Endothelial cell (in vitro differentiated cells): ENCODE measurements around the gene RAB11A. TPM values are rescaled to one million over a fixed set of nuclear protein-coding genes. Genes with fewer than 3 reads are reported as not detected.

Experiments
- DNase-seq: peaks from one replicate; pipeline ENCODE4 v3.0.0; 2021; ENCODE audit warnings: low spot score
- H3K27ac Mint-ChIP-seq: one replicate; pipeline ENCODE4 v1.8.0; 2021; ENCODE audit warnings: mixed read lengths, inconsistent platforms; ENCODE audit not compliant: unreplicated experiment
- H3K27me3 Mint-ChIP-seq: one replicate; pipeline ENCODE4 v1.8.0; 2021; ENCODE audit warnings: mild to moderate bottlenecking, moderate library complexity, mixed read lengths, inconsistent platforms; ENCODE audit not compliant: unreplicated experiment
- H3K36me3 Mint-ChIP-seq: one replicate; pipeline ENCODE4 v1.8.0; 2021; ENCODE audit warnings: mild to moderate bottlenecking, low read depth, mixed read lengths, inconsistent platforms; ENCODE audit not compliant: unreplicated experiment
- H3K4me1 Mint-ChIP-seq: one replicate; pipeline ENCODE4 v1.8.0; 2021; ENCODE audit warnings: mild to moderate bottlenecking, mixed read lengths, inconsistent platforms; ENCODE audit not compliant: unreplicated experiment
- H3K4me3 Mint-ChIP-seq: one replicate; pipeline ENCODE4 v1.8.0; 2021; ENCODE audit warnings: mild to moderate bottlenecking, mixed read lengths, inconsistent platforms; ENCODE audit not compliant: unreplicated experiment
- H3K9me3 Mint-ChIP-seq: one replicate; pipeline ENCODE4 v1.8.0; 2021; ENCODE audit warnings: mixed read lengths, inconsistent platforms; ENCODE audit not compliant: unreplicated experiment
- CTCF ChIP-seq: fragments of 200-600 bp; sonication (generic); IDR thresholded peaks from one replicate; pipeline ENCODE4 v1.5.0; 2021; ENCODE audit warnings: antibody characterized with exemption; ENCODE audit not compliant: unreplicated experiment
- total RNA-seq: library from RNA; stranded (reverse); fragmentation: NEBNext Ultra II Directional; extraction: Animal tissue kit (Norgen Biotek cat#: 25700); gene quantifications from one replicate; pipeline ENCODE4 v1.2.1, GENCODE V29; 2021; ENCODE audit not compliant: unreplicated experiment

The RAB11A gene
- total RNA-seq, 1 donor from 2014 or later: 482 TPM

DNA sequence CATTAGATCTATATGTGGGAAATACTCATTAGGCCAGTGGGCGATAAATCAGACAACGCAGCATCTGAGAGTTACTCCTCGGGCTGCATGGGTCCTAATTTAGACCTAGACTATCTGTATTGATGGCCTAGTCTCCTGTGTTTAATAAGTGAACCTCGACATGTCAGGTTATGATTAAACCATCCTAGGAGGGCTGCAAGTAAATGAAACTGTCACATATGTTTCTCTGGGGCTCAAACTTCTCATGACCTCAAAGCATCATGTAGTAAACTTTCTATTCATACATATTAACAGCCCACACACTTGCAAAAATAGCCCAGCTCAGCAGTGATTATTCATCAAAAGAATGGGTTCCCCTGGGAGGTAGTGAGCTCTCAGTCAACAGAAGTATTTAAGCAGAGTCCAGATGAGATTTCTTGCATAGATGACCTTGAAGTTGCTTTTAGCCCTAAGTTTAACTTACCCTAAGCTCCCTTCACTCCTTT, 51.6 kb downstream of the RAB11A start:
- Mint-ChIP-seq H3K36me3 (peaks cover 5% of the 10 kb centered on the region), H3K4me3 (no peak overlapping the region), H3K9me3 (no peaks in the 10 kb centered on the region), H3K27me3 (peaks cover 4% of the 10 kb centered on the region), H3K4me1 (no peaks in the 10 kb centered on the region), H3K27ac (no peak overlapping the region)
- DNase-seq: no peak
- no peak for TF ChIP-seq CTCF

DNA sequence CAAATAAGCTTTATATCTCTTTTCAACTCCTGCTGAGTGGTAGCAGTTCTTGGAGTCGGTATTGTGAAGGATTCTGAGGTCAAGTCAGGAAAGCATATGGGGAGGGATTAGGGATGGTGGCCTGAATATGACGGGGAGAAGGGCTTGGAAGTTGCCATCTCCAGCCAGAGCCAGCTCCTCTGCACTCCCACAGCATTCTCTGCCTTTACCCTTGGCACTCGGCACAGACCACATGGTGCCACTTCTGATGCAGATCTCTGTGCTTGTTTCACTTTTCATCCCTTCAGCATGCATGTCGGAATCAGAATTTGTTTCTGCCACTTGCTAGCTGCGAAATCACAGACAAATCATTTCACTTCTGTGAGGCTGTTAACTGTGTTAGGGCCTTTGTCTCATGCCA, 52.5 kb downstream of the RAB11A start:
- H3K9me3 Mint-ChIP-seq: no peaks in the 10 kb centered on the region

GRCh38 chr15:65922621-65923020, 53.3 kb downstream of the RAB11A start:
- peaks cover 5% of the 10 kb centered on the region for H3K36me3 Mint-ChIP-seq
- TF ChIP-seq CTCF: no peak
- DNase-seq: no peak
- no peaks in the 10 kb centered on the region for H3K9me3 Mint-ChIP-seq
- no peak overlapping the region for H3K27ac Mint-ChIP-seq
- no peaks in the 10 kb centered on the region for H3K4me1 Mint-ChIP-seq
- H3K27me3 Mint-ChIP-seq: peaks cover 2% of the 10 kb centered on the region
- no peak overlapping the region for H3K4me3 Mint-ChIP-seq

More for the DNA sequence above, 52.5 kb downstream of the RAB11A start:
- Mint-ChIP-seq H3K36me3 (peaks cover 5% of the 10 kb centered on the region), H3K27ac (no peak overlapping the region), H3K4me1 (no peaks in the 10 kb centered on the region), H3K27me3 (peaks cover 4% of the 10 kb centered on the region), H3K4me3 (no peak overlapping the region)
- no peak for TF ChIP-seq CTCF
- no peak for DNase-seq

DNA sequence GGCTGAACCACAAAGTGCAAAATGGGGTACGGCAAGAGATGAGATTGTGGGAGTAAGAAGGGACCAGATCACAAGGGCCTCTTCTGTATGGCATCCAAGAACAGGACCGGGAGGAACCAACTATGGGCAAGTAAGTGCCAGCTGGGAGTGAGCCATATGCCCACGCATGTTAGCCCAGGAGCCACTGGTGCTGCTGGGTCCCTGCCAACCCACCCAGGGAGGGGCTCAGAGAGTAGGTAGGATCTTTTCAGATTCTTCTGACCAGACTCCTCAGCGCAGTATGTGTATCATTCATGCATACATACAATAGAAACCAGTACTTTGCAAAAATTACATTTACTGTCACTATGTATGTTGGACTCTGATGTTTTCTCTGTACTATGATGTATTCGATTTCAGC, 54.0 kb downstream of the RAB11A start:
- Mint-ChIP-seq H3K4me1 (no peaks in the 10 kb centered on the region), H3K36me3 (peaks cover 5% of the 10 kb centered on the region), H3K27me3 (peaks cover 2% of the 10 kb centered on the region), H3K27ac (no peak overlapping the region), H3K4me3 (no peak overlapping the region), H3K9me3 (no peaks in the 10 kb centered on the region)
- TF ChIP-seq CTCF: no peak
- no peak for DNase-seq

DNA sequence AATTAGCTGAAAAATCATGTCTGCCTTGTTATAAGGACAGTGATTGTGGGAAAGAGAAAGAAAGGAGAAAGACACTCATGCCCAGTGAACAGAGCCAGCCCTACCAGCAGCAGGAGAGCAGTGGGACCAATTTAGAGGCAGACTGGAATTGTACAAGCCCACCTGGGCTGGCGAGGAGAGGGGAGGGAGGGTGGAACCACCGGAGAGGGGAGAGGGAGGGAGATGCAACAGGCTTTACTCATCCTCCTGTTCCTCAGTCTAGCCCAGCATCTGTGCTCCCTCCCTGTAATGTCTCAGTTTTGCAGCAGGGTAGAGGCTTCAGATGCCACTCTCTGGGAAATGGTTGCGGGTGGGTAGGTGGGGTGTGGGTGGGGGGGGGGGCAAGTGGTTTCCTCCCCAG, 54.7 kb downstream of the RAB11A start:
- H3K4me3 Mint-ChIP-seq: no peak overlapping the region
- peaks cover 1% of the 10 kb centered on the region for H3K27me3 Mint-ChIP-seq
- DNase-seq: no peak
- H3K36me3 Mint-ChIP-seq: no peaks in the 10 kb centered on the region
- H3K9me3 Mint-ChIP-seq: no peaks in the 10 kb centered on the region
- H3K4me1 Mint-ChIP-seq: no peaks in the 10 kb centered on the region
- H3K27ac Mint-ChIP-seq: no peak overlapping the region
- no peak for TF ChIP-seq CTCF
